Measurements from ENCODE around the gene VAT1.
A peak's percentile ranks its signal among the peaks of the same experiment; 100 is the strongest.
"Not testable (repeated sequence)": the region's sequence is repeated elsewhere in the genome, so short reads cannot be mapped to it uniquely, and the experiment has no call there.

VAT1 gene

GRCh38 chr17:43006639-43007551 is 15.3 kb downstream of the VAT1 start, which contains the start of gene IFI35:
Gene IFI35 (plus strand): TSS chr17:43006784. CDS start chr17:43006948, 164 bp downstream.
- H3K4me3 ChIP-seq (ENCODE audit: low read depth, low read length): peak within 1 kb of the TSS; percentile 73
- peak; percentile 62 for DNase-seq (ENCODE audit: low read depth)
- no peak for TF ChIP-seq CTCF (IDR thresholded peaks at IDR 0.05; ENCODE audit: low read depth, low read length, missing control alignments)
- in situ Hi-C loops (cut with HindIII; ENCODE audit: low sequenced_read_pairs): no loop called here

DNA sequence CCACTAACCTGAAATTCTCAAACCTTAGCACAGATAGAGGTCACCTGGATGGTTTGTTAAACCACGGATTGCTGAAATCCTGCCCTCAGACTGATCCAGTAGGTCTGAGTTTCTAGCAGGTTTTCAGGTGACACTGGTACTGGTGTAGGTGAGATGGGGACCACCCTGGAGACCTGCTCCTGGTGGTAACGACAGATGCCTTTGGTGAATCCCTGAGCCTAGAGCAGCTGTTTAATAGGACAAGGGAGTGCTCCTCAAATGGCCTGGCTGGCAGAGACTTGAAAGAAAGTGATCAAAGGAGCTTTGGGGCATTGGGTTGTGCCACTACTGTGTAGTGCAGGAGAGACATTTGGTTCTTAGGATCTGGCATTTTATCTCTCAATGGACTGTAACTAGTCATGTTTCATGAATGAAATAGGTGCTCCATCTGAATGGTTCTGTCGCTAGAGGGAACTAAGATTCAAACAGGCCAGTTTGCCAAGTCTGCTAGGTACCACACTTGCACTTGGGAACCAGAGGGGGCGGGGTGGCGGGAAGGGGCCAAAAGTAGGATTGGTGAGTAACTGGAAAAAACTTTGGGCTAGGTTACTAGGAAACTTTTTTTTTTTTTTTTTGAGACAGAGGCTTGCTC is 18.5 kb downstream of the VAT1 start:
- no peak for TF ChIP-seq CTCF (IDR thresholded peaks at IDR 0.05; ENCODE audit: low read depth, low read length, missing control alignments)
- no peak for DNase-seq (ENCODE audit: low read depth)

DNA sequence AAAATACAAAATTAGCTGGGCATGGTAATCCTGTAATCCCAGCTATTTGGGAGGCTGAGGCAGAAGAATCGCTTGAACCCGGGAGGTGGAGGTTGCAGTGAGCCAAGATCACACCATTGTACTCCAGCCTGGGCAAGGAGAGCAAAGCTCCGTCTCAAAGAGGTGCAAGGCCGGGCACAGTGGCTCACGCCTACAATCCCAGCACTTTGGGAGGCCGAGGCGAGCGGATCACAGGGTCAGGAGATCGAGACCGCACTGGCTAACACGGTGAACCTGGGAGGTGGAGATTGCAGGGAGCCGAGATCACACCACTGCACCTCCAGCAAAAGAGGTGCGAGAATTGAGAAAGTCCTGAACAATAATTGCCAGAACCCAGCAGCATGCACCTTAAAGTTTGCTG is 21.3 kb downstream of the VAT1 start:
- DNase-seq (ENCODE audit: low read depth); H3K4me3 ChIP-seq (ENCODE audit: low read depth, low read length); in situ Hi-C loops (cut with HindIII; ENCODE audit: low sequenced_read_pairs): not testable (repeated sequence)

More for the DNA sequence above, 18.5 kb downstream of the VAT1 start:
- no peak overlapping the region for H3K4me3 ChIP-seq (ENCODE audit: low read depth, low read length)
- in situ Hi-C loops (cut with HindIII; ENCODE audit: low sequenced_read_pairs): no loop called here

- DNase-seq (ENCODE audit: low read depth): no peak
- in situ Hi-C loops (cut with HindIII; ENCODE audit: low sequenced_read_pairs): no loop called here
- no peak for TF ChIP-seq CTCF (IDR thresholded peaks at IDR 0.05; ENCODE audit: low read depth, low read length, missing control alignments)
- peak overlapping the region; percentile 79 for H3K4me3 ChIP-seq (ENCODE audit: low read depth, low read length)
Observed at GRCh38 chr17:42999003-42999525, 23.1 kb downstream of the VAT1 start.

DNA sequence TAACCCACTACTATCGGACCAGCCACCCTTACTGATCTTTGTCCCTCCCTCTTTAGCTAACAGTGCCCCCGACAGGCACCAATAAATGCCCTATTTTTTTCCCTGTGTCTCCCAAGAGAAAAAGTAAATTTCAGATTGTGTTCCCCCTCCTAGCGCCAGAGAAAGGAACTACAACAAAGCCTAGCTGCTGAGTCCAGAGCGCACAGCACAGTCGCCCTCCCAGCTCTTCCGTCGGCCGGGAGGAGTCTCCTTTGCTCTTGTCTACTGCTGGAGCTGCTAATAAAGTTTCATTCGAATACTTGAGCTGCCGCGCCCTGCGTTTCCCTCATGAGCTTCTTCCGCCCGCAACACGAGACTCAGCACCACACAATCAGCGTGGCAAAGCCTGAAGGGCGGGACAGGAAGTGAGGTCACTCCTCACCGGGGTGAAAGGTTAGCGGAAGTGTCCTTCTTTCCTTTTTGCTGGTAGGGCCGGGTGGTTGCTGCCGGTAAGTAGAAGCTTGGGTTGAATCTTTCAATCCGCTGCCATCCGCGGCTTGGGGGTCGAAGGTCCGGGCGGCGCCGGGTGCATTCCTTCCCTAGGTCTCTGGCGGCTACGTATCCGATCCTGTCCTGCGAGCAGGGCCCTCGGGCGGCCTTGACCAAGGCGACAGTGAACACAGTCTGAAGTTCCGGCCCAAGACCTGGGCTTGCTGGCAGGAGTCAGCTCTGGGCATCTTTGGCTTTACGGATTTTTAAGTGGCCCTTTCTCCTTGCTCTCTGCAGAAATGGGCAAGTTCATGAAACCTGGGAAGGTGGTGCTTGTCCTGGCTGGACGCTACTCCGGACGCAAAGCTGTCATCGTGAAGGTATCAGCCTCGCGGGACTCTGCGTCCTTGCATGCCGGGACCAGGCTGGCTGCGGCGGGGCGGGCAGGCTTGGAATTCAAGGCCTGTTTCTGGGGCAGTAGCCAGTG is 23.9 kb downstream of the VAT1 start, which contains the start of gene RPL27:
RPL27 (plus strand) TSS at position 436 of the 955 bp plus-strand sequence; CDS start at position 768, 332 bp downstream.
- in situ Hi-C loops (cut with HindIII; ENCODE audit: low sequenced_read_pairs): no loop called here
- H3K4me3 ChIP-seq (ENCODE audit: low read depth, low read length): peak within 1 kb of the TSS; percentile 79
- TF ChIP-seq CTCF (IDR thresholded peaks at IDR 0.05; ENCODE audit: low read depth, low read length, missing control alignments): peak; percentile 90
- DNase-seq (ENCODE audit: low read depth): peak; percentile 100

- peak overlapping the region; percentile 12 for H3K4me3 ChIP-seq (ENCODE audit: low read depth, low read length)
- DNase-seq (ENCODE audit: low read depth): no peak
- TF ChIP-seq CTCF (IDR thresholded peaks at IDR 0.05; ENCODE audit: low read depth, low read length, missing control alignments): no peak
- in situ Hi-C loops (cut with HindIII; ENCODE audit: low sequenced_read_pairs): no loop called here
Observed at GRCh38 chr17:42997390-42997983, 24.7 kb downstream of the VAT1 start.

DNA sequence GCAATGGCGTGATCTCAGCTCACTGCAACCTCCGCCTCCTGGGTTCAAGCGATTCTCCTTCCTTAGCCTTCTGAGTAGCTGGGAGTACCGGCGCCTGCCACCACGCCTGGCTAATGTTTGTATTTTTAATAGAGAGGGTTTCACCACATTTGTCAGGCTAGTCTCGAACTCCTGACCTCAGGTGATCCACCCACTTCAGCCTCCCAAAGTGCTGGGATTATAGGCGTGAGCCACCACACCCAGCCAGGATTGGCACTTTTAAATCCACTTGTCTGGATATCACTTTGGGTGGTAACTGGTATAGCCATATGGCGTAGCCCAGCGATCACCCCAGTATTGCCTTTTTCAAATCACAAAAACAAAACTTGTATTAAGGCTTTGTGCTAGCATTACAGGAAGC is 28.3 kb downstream of the VAT1 start:
- DNase-seq (ENCODE audit: low read depth); in situ Hi-C loops (cut with HindIII; ENCODE audit: low sequenced_read_pairs); H3K4me3 ChIP-seq (ENCODE audit: low read depth, low read length): not testable (repeated sequence)

Data from astrocyte of the cerebellum (primary cell).